Smooth muscle cell (in vitro differentiated cells): ENCODE data around the gene DZIP1. TPM values are rescaled to one million over a fixed set of nuclear protein-coding genes. Genes with fewer than 3 reads are reported as not detected.

Experiments used
- DNase-seq: peaks from one replicate; lab custom pipeline; 2025; ENCODE audit not compliant: unreplicated experiment; lab: John Stamatoyannopoulos, UW
- H2AFZ ChIP-seq: fragments of 200-600 bp; sonication (generic); 2 replicates; pipeline ENCODE4 v1.6.0; 2016; ENCODE audit warnings: antibody characterized with exemption, low read depth, mild to moderate bottlenecking
- H3F3A ChIP-seq: fragments of 200-600 bp; sonication (generic); 2 replicates; pipeline ENCODE4 v1.6.0; 2017; ENCODE audit warnings: antibody characterized with exemption, low read depth
- H3K27ac ChIP-seq: fragments of 200-600 bp; sonication (generic); 2 replicates; pipeline ENCODE4 v1.5.1; 2016; ENCODE audit warnings: low read depth, mild to moderate bottlenecking
- H3K27me3 ChIP-seq: fragments of 200-600 bp; sonication (generic); 2 replicates; pipeline ENCODE4 v1.6.1; 2016; ENCODE audit warnings: low read depth, mild to moderate bottlenecking
- H3K36me3 ChIP-seq: fragments of 200-600 bp; sonication (generic); 2 replicates; pipeline ENCODE4 v1.5.1; 2016; ENCODE audit warnings: low read depth
- H3K4me1 ChIP-seq: fragments of 200-600 bp; sonication (generic); 2 replicates; pipeline ENCODE4 v1.5.1; 2016; ENCODE audit warnings: low read depth
- H3K4me2 ChIP-seq: fragments of 200-600 bp; sonication (generic); 2 replicates; pipeline ENCODE4 v1.6.0; 2016; ENCODE audit warnings: mild to moderate bottlenecking
- H3K4me3 ChIP-seq: fragments of 200-600 bp; sonication (generic); 2 replicates; pipeline ENCODE4 v1.5.1; 2016; ENCODE audit warnings: mild to moderate bottlenecking
- H3K79me2 ChIP-seq: fragments of 200-600 bp; sonication (generic); 2 replicates; pipeline ENCODE4 v1.6.0; 2016; ENCODE audit warnings: low read depth, mild to moderate bottlenecking
- H3K9ac ChIP-seq: fragments of 200-600 bp; sonication (generic); 2 replicates; pipeline ENCODE4 v1.6.0; 2016; ENCODE audit warnings: low read depth
- H3K9me3 ChIP-seq: fragments of 200-600 bp; sonication (generic); replicated peaks from 2 replicates; pipeline ENCODE4 v1.5.1; 2016; ENCODE audit warnings: low read depth
- H4K20me1 ChIP-seq: fragments of 200-600 bp; sonication (generic); 2 replicates; pipeline ENCODE4 v1.6.0; 2016; ENCODE audit warnings: low read depth
- CTCF ChIP-seq: fragments of 200-600 bp; sonication (generic); IDR thresholded peaks from 2 replicates; pipeline ENCODE4 v1.5.1; 2017; ENCODE audit warnings: borderline replicate concordance, mild to moderate bottlenecking, antibody characterized with exemption; ENCODE audit not compliant: insufficient read depth, poor library complexity, severe bottlenecking
- WGBS: methylation state at CpG from one replicate; pipeline ENCODE4 v1.1.7; 2016; ENCODE audit warnings: low lambda C conversion rate; 5-methylcytosine and 5-hydroxymethylcytosine counted together
- polyA plus RNA-seq: library from polyadenylated mRNA; unstranded; fragments of >200 nt; fragmentation: Nextera tagmentation; extraction: Ambion mirVana; gene quantifications from 2 replicates; pipeline ENCODE4 v1.2.1, GENCODE V29; 2016
- total RNA-seq: library from RNA; depleted of rRNA; stranded (reverse); fragments of >200 nt; gene quantifications from 2 replicates; pipeline ENCODE4 v1.2.3, GENCODE V29; 2014

The DZIP1 gene
- total and polyA plus RNA-seq, 2 experiments from 2014 or later: 15.2 to 23.6 TPM

GRCh38 chr13:95652244-95652764 lies 7.8 kb upstream of the DZIP1 start:
- Histone ChIP-seq H3K9me3 (no peaks in the 10 kb centered on the region), H3K79me2 (no peaks in the 10 kb centered on the region), H3K4me1 (no peaks in the 10 kb centered on the region), H3F3A (no peaks in the 10 kb centered on the region), H3K27me3 (no peaks in the 10 kb centered on the region), H3K9ac (no peak overlapping the region), H3K4me2 (no peak overlapping the region), H3K36me3 (no peaks in the 10 kb centered on the region), H3K27ac (no peak overlapping the region), H2AFZ (no peak overlapping the region), H4K20me1 (no peaks in the 10 kb centered on the region), H3K4me3 (no peak overlapping the region)
- WGBS: 100% methylated on average over 1 of the region's 1 CpG
- no peak for TF ChIP-seq CTCF
- DNase-seq: no peak

- 89% methylated on average over 5 of the region's 5 CpGs for WGBS
- no peaks in the 10 kb centered on the region for H3K79me2 ChIP-seq
- H3F3A ChIP-seq: no peaks in the 10 kb centered on the region
- H3K36me3 ChIP-seq: no peaks in the 10 kb centered on the region
- no peak for TF ChIP-seq CTCF
- no peaks in the 10 kb centered on the region for H3K9me3 ChIP-seq
- H3K4me2 ChIP-seq: no peak overlapping the region
- H2AFZ ChIP-seq: no peak overlapping the region
- no peaks in the 10 kb centered on the region for H3K4me1 ChIP-seq
- H3K27me3 ChIP-seq: no peaks in the 10 kb centered on the region
- H3K9ac ChIP-seq: no peak overlapping the region
- no peaks in the 10 kb centered on the region for H4K20me1 ChIP-seq
- DNase-seq: no peak
- no peak overlapping the region for H3K27ac ChIP-seq
- no peak overlapping the region for H3K4me3 ChIP-seq
These were observed 6.2 kb upstream of the DZIP1 start for GRCh38 chr13:95650696-95651095.

GRCh38 chr13:95647321-95647720 lies 2.8 kb upstream of the DZIP1 start:
- Histone ChIP-seq H3K4me1 (peaks cover 17% of the 10 kb centered on the region), H3K36me3 (no peaks in the 10 kb centered on the region), H3K4me3 (no peak overlapping the region), H3F3A (no peaks in the 10 kb centered on the region), H3K4me2 (no peak overlapping the region), H2AFZ (no peak overlapping the region), H3K27me3 (no peaks in the 10 kb centered on the region), H3K9ac (no peak overlapping the region), H3K9me3 (no peaks in the 10 kb centered on the region), H3K79me2 (peaks cover 11% of the 10 kb centered on the region), H4K20me1 (peaks cover 11% of the 10 kb centered on the region), H3K27ac (no peak overlapping the region)
- DNase-seq: no peak
- 88% methylated on average over 6 of the region's 6 CpGs for WGBS
- TF ChIP-seq CTCF: no peak

- peak overlapping the region; percentile 39 for H3K9ac ChIP-seq
- peaks cover 25% of the 10 kb centered on the region for H4K20me1 ChIP-seq
- peaks cover 30% of the 10 kb centered on the region for H3K79me2 ChIP-seq
- TF ChIP-seq CTCF: no peak
- H3K9me3 ChIP-seq: no peaks in the 10 kb centered on the region
- H3K4me1 ChIP-seq: peaks cover 25% of the 10 kb centered on the region
- H3K27ac ChIP-seq: peak overlapping the region; percentile 55
- no peaks in the 10 kb centered on the region for H3K27me3 ChIP-seq
- peak overlapping the region; percentile 85 for H3K4me3 ChIP-seq
- peak overlapping the region; percentile 82 for H2AFZ ChIP-seq
- WGBS: under 1% methylated on average over 58 of the region's 62 CpGs
- peak; percentile 70 for DNase-seq
- H3F3A ChIP-seq: no peaks in the 10 kb centered on the region
- H3K36me3 ChIP-seq: no peaks in the 10 kb centered on the region
- peak overlapping the region; percentile 88 for H3K4me2 ChIP-seq
These were observed 439 bp downstream of the DZIP1 start for GRCh38 chr13:95643936-95644598.
